T-helper 9 cell (primary cell): ENCODE data around the gene WNK4.

Experiments used
- DNase-seq: peaks from one replicate; pipeline ENCODE4 v3.0.0-alpha.2; 2020

Gene WNK4

DNA sequence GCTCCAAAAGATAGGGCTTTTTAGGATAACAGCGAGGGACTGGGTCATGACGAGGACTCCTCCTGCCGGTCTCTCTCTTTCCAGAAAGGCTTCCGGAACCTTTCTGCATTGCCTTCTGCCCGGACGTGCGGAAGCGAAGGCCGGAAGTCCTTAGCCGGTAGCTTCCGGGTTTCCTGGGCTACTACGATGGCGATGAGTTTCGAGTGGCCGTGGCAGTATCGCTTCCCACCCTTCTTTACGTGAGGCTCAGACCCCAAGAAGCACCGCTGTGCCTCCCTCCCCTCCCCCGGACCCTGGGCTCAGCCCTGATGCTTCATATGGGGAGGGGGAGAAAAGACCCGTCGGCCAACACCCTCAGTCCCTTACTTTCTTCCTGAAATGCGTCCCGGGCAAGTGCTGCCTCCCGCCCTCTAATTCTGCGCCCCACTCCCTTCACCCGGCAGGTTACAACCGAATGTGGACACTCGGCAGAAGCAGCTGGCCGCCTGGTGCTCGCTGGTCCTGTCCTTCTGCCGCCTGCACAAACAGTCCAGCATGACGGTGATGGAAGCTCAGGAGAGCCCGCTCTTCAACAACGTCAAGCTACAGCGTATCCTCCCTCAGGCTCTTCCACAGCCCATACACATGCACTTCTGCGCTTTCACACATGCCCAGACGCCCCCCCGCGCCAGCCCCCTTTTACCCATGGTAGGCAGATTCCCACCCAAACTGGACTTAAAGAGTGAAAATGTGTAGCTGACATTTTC, 6.9 kb upstream of the WNK4 start, which contains the start of gene VPS25:
Gene VPS25, plus strand, starts transcription at position 160 of the 746 bp plus-strand sequence. Its CDS starts 27 bp downstream, at position 187.
- DNase-seq = peak; percentile 54

- DNase-seq = no peak
Observed at GRCh38 chr17:42774066-42774745, 6.2 kb upstream of the WNK4 start.

DNA sequence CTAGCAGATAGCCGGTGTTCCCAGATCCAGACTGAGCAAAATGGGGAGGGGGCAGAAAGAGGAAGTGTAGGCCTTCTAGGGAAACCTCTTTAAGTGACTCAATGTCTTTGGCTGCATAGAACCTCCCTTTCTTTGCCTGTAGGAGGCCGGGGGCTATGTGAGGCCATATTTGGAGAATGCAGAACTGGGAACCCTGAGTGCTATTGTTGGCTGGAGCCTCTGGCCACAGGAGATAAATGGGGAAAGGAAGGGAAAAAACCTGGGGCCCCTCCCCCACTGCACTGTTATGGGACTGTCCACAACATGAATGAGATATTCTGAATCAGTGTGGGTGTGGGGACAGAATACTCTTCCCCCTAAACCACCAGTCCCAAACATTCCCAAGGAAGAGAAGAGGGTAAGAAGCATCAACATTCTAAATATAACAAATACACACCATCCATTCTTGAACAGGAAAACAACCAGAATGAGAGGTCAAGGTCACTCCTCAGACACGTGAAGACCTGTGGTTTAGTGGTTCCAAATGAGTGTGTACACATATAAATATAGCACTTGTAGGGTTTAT, 4.8 kb upstream of the WNK4 start:
- DNase-seq = no peak

GRCh38 chr17:42778570-42778969, 1.8 kb upstream of the WNK4 start:
- DNase-seq = no peak

GRCh38 chr17:42779304-42779935, 990 bp upstream of the WNK4 start:
- DNase-seq = no peak

DNA sequence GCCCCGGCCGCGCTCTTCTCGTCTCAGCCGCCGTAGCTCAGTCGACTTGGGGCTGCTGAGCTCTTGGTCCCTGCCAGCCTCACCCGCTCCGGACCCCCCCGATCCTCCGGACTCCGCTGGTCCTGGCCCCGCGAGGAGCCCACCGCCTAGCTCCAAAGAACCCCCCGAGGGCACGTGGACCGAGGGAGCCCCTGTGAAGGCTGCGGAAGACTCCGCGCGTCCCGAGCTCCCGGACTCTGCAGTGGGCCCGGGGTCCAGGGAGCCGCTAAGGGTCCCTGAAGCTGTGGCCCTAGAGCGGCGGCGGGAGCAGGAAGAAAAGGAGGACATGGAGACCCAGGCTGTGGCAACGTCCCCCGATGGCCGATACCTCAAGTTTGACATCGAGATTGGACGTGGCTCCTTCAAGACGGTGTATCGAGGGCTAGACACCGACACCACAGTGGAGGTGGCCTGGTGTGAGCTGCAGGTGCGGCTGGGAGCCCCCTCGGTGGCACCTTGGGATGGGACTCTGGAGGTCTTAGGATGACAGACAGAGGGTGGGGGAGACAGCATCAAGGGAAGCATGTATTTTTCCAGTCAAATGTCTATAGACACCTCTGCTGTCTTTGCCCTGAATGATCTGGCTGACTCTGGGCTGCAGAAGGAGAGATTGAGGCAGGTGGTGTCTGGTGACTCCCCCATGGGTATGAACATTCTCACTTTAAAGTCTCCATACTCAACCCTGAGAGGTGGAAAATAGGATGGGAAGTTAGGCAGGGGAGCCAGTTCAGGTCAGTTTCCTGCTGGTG, 635 bp downstream of the WNK4 start:
- DNase-seq = no peak

DNA sequence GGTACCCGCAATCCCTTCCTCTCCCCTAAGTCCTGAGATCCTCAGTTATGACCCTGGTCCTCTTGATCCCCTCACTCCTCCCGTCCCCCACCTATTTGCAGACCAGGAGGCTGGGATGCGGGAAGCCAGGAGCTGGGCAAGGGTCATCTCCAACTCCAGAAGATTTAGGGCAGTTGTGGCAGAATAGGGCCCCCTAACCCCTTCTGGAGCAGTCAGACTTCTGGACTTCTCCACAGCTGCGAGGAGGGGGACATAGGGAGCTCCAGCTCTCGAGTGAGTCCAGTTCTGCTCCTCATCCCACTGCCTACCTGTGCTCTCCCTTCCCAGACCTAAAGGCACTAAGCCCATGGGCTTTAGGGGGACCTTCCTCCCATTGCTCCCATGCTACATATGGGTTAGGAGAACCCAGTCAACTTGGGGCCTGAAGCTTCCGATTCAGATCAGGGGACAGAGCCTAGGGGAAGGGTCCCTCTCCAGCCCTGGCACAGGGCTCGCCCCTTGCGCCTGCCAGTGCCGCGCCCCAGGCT, 1.3 kb downstream of the WNK4 start:
- no peak for DNase-seq

GRCh38 chr17:42782166-42783061, 2.0 kb downstream of the WNK4 start:
- no peak for DNase-seq

- no peak for DNase-seq
Observed at GRCh38 chr17:42783062-42783790, 2.8 kb downstream of the WNK4 start.

DNA sequence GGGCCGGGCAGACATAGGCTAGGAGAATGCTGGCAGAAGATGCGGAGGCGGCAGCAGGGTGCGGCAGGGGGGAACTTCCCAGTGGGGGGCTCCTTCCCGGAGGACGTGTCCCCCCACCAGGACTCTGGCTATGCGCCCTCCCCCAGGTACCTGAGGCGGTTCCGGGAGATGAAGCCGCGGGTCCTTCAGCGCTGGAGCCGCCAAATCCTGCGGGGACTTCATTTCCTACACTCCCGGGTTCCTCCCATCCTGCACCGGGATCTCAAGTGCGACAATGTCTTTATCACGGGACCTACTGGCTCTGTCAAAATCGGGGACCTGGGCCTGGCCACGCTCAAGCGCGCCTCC, 3.4 kb downstream of the WNK4 start:
- DNase-seq = no peak

DNA sequence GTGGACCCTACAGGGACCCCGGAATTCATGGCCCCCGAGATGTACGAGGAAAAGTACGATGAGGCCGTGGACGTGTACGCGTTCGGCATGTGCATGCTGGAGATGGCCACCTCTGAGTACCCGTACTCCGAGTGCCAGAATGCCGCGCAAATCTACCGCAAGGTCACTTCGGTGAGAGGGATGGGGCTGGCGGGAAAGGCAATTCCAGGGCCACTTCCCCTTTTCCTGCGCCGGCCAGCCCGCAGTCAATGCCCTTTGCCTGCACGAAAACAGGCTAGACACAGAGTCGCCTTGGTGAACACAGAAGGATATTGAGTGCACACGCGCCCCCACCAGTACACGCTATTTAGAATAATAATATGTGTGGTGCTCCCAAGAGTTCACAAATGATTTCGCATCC, 4.0 kb downstream of the WNK4 start:
- DNase-seq = no peak

DNA sequence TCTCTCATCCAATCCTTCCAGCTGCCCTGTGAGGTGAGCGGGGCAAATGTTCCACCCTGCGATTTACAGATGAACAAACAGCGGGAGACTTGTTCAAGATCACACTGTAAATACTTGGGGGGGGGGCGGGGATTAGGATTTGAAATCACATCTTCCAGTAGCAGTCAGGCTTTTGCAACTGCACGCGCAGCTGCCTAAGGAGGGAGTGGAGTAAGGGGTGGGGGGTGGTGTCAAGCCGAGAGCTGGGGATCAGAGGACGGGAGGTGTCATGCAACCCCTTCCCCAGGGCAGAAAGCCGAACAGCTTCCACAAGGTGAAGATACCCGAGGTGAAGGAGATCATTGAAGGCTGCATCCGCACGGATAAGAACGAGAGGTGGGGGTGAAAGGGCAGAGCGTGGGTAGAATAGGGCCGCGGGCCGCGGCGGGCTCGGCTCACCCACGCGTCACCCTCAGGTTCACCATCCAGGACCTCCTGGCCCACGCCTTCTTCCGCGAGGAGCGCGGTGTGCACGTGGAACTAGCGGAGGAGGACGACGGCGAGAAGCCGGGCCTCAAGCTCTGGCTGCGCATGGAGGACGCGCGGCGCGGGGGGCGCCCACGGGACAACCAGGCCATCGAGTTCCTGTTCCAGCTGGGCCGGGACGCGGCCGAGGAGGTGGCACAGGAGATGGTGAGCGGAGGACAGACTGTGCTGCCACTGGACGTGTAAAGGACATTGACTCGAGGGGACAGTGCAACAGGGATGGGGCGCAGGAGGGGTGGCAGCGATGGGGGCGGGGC, 4.6 kb downstream of the WNK4 start:
- no peak for DNase-seq

DNA sequence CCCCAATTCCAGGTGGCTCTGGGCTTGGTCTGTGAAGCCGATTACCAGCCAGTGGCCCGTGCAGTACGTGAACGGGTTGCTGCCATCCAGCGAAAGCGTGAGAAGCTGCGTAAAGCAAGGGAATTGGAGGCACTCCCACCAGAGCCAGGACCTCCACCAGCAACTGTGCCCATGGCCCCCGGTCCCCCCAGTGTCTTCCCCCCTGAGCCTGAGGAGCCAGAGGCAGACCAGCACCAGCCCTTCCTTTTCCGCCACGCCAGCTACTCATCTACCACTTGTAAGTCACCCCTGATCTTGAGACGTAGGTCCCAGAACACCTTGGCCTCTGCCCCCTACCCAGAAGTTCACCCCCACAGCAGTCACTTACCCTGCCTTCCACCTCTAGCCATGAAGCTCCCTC, 6.9 kb downstream of the WNK4 start:
- no peak for DNase-seq

- DNase-seq = no peak
Observed at GRCh38 chr17:42791948-42792347, 11.5 kb downstream of the WNK4 start.

GRCh38 chr17:42792545-42792944, 12.1 kb downstream of the WNK4 start:
- no peak for DNase-seq

GRCh38 chr17:42795061-42795460, 14.7 kb downstream of the WNK4 start:
- DNase-seq = no peak

DNA sequence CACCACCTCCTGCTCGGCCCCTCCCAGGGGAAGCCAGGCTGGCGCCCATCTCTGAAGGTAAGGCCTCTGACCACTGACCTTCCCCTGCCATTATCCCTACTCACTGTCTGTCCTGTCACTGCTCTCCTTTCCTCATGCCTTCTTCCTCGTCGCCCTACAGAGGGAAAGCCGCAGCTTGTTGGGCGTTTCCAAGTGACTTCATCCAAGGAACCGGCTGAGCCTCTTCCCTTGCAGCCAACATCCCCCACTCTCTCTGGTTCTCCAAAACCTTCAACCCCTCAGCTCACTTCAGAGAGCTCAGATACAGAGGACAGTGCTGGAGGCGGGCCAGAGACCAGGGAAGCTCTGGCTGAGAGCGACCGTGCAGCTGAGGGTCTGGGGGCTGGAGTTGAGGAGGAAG, 15.1 kb downstream of the WNK4 start:
- DNase-seq = no peak

DNA sequence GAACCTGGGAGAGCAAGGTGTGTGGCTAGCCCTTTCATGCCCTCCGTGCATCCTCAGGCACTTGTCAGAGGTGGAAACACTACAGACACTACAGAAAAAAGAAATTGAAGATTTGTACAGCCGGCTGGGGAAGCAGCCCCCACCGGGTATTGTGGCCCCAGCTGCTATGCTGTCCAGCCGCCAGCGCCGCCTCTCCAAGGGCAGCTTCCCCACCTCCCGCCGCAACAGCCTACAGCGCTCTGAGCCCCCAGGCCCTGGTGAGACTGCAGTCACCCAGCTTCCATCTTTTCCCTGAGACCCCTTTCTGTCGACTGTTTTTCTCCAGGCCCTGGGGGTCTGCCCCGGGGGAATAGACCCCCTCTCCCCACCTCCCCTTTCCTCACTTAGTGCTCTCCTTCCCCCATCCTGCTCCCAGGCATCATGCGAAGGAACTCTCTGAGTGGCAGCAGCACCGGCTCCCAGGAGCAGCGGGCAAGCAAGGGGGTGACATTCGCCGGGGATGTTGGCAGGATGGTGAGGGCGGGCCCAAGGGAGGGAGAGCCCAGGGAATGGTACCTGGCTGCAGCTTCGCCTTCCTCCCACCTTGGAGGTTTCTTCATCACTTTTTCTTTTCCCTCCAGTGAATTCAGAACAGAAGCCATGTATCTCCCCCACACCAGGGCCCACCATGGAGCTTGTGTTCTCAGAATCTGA, 15.8 kb downstream of the WNK4 start:
- DNase-seq = no peak
